ENCODE measurements around the gene CPT2. TPM values are rescaled to one million over a fixed set of nuclear protein-coding genes. Genes with fewer than 3 reads are reported as not detected.

The CPT2 gene
- total RNA-seq, 1 experiment from 2014 or later: 14.4 TPM

DNA sequence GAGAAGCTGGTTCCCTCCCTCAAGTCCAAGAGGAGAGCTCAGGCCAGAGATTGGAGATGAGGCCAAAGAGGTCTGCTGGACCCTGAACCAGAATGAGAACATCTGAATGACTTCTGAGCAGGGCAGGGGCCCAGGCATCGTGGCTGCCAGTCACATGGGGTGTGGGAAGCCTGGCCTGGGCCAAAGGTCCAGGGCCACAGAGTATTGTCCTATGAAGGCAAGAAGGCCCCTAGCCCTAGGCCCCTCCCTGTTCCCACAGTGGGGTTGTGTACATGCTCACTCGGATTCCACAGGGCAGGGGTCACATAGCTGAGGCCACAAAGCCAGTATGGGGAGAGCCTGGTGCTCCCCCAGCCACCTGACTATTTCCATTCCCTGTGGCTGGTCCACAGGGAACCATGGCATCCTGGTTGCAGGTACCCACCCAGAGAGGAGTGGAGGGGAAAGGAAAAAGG is 35.7 kb upstream of the CPT2 start:
- H3K4me1 ChIP-seq: peaks cover 7% of the 10 kb centered on the region; the same call in 1 of the 2 replicates
- POLR2A ChIA-PET: no interaction called here
- Mint-ChIP-seq H3K4me1 (ENCODE audit: low read depth, unreplicated experiment) (no peaks in the 10 kb centered on the region), H3K27ac (ENCODE audit: unreplicated experiment) (no peak overlapping the region), H3K27me3 (ENCODE audit: insufficient read depth, unreplicated experiment) (no peaks in the 10 kb centered on the region), H3K9me3 (ENCODE audit: unreplicated experiment) (no peaks in the 10 kb centered on the region), H3K4me3 (ENCODE audit: unreplicated experiment) (no peak overlapping the region), H3K36me3 (ENCODE audit: insufficient read depth, unreplicated experiment) (no peaks in the 10 kb centered on the region)
- CTCF ChIA-PET: no interaction called here
- intact Hi-C loops (cut with micrococcal nuclease; ENCODE audit: unreplicated experiment): no loop called here
- peak in 1 of 2 experiments; percentile 58 for DNase-seq
- H3K4me3 ChIP-seq (ENCODE audit: low read depth, low read length): no peak overlapping the region
- BruUV-seq (replicated peaks): no TSS peak
- H3K9me3 ChIP-seq: no peaks in the 10 kb centered on the region
- H3K27me3 ChIP-seq (replicated peaks; ENCODE audit: control insufficient read depth, insufficient read depth, low read length): no peaks in the 10 kb centered on the region
- H3K36me3 ChIP-seq (ENCODE audit: control insufficient read depth, insufficient read depth, low read length): no peaks in the 10 kb centered on the region
- TF ChIP-seq, protein P1, sequence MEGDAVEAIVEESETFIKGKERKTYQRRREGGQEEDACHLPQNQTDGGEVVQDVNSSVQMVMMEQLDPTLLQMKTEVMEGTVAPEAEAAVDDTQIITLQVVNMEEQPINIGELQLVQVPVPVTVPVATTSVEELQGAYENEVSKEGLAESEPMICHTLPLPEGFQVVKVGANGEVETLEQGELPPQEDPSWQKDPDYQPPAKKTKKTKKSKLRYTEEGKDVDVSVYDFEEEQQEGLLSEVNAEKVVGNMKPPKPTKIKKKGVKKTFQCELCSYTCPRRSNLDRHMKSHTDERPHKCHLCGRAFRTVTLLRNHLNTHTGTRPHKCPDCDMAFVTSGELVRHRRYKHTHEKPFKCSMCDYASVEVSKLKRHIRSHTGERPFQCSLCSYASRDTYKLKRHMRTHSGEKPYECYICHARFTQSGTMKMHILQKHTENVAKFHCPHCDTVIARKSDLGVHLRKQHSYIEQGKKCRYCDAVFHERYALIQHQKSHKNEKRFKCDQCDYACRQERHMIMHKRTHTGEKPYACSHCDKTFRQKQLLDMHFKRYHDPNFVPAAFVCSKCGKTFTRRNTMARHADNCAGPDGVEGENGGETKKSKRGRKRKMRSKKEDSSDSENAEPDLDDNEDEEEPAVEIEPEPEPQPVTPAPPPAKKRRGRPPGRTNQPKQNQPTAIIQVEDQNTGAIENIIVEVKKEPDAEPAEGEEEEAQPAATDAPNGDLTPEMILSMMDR (IDR thresholded peaks at IDR 0.05; ENCODE audit: insufficient read depth in 1 of 2, low read depth in 1 of 2, low read length in 1 of 2, severe bottlenecking in 1 of 2, unreplicated experiment in 1 of 2): no peak

DNA sequence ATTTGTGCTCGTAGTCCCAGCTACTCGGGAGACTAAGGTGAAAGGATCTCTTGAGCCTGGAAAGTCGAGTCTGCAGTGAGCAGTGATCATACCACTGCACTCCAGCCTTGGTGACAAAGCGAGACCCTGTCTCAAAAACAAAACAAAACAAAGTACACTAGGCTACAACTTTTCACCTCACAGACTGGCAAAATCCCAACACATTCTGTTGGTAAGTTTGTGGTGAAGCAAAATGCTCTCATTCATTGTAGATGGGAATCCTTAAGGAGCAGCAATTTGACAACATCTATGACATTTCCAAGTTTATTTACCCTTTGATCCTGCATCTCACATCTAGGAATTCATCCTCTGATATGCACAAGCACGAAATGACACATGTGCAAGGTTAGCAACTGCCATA is 34.0 kb upstream of the CPT2 start:
- Mint-ChIP-seq H3K36me3 (ENCODE audit: insufficient read depth, unreplicated experiment) (no peaks in the 10 kb centered on the region), H3K27ac (ENCODE audit: unreplicated experiment) (no peak overlapping the region), H3K9me3 (ENCODE audit: unreplicated experiment) (no peaks in the 10 kb centered on the region), H3K4me1 (ENCODE audit: low read depth, unreplicated experiment) (no peaks in the 10 kb centered on the region), H3K27me3 (ENCODE audit: insufficient read depth, unreplicated experiment) (no peaks in the 10 kb centered on the region), H3K4me3 (ENCODE audit: unreplicated experiment) (no peak overlapping the region)
- TF ChIP-seq, protein P1 (IDR thresholded peaks at IDR 0.05; ENCODE audit: insufficient read depth in 1 of 2, low read depth in 1 of 2, low read length in 1 of 2, severe bottlenecking in 1 of 2, unreplicated experiment in 1 of 2): no peak
- no peak for DNase-seq
- no peaks in the 10 kb centered on the region for H3K36me3 ChIP-seq (ENCODE audit: control insufficient read depth, insufficient read depth, low read length)
- H3K4me3 ChIP-seq (ENCODE audit: low read depth, low read length): no peak overlapping the region
- intact Hi-C loops (cut with micrococcal nuclease; ENCODE audit: unreplicated experiment): no loop called here
- POLR2A ChIA-PET: no interaction called here
- CTCF ChIA-PET: no interaction called here
- BruUV-seq (replicated peaks): no TSS peak
- H3K27me3 ChIP-seq (replicated peaks; ENCODE audit: control insufficient read depth, insufficient read depth, low read length): no peaks in the 10 kb centered on the region
- H3K9me3 ChIP-seq: no peaks in the 10 kb centered on the region
- peaks cover 7% of the 10 kb centered on the region; the same call in 1 of the 2 replicates for H3K4me1 ChIP-seq

DNA sequence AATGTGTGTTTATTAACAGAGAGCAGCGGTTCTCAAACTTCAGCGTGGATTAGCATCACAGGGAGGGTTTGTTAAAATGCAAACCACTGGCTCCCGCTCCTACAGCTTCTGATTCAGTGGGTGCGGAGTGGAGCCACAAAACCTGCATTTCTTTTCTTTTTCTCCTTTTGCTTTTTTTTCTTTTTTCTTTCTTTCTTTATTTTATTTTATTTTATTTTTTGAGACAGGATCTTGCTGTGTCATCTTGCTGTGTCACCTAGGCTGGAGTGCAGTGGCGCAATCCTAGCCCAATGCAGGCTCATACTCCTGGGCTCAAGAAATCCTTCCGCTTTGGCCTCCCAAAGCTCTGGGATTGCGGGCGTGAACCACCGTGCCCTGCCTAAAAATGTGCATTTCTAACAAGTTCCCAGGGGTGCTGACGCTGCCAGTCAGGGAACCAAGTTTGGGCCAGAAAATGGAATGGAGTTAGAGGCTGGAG is 33.3 kb upstream of the CPT2 start:
- no peak overlapping the region for H3K4me3 Mint-ChIP-seq (ENCODE audit: unreplicated experiment)
- H3K27me3 Mint-ChIP-seq (ENCODE audit: insufficient read depth, unreplicated experiment): no peaks in the 10 kb centered on the region
- POLR2A ChIA-PET: no interaction called here
- no TSS peak for BruUV-seq (replicated peaks)
- no peaks in the 10 kb centered on the region for H3K36me3 Mint-ChIP-seq (ENCODE audit: insufficient read depth, unreplicated experiment)
- CTCF ChIA-PET: interaction anchor here (0.6 kb wide), 1 partner anchor 80 kb away, joined by 4 read pairs; no protein-coding TSS in a partner anchor
- TF ChIP-seq, protein P1 (IDR thresholded peaks at IDR 0.05; ENCODE audit: insufficient read depth in 1 of 2, low read depth in 1 of 2, low read length in 1 of 2, severe bottlenecking in 1 of 2, unreplicated experiment in 1 of 2): no peak
- H3K4me1 Mint-ChIP-seq (ENCODE audit: low read depth, unreplicated experiment): no peaks in the 10 kb centered on the region
- Histone ChIP-seq H3K9me3 (no peaks in the 10 kb centered on the region), H3K27me3 (replicated peaks; ENCODE audit: control insufficient read depth, insufficient read depth, low read length) (no peaks in the 10 kb centered on the region), H3K4me3 (ENCODE audit: low read depth, low read length) (no peak overlapping the region), H3K36me3 (ENCODE audit: control insufficient read depth, insufficient read depth, low read length) (no peaks in the 10 kb centered on the region), H3K4me1 (peaks cover 7% of the 10 kb centered on the region; the same call in 1 of the 2 replicates)
- DNase-seq: no peak
- intact Hi-C loops (cut with micrococcal nuclease; ENCODE audit: unreplicated experiment): no loop called here
- no peak overlapping the region for H3K27ac Mint-ChIP-seq (ENCODE audit: unreplicated experiment)
- H3K9me3 Mint-ChIP-seq (ENCODE audit: unreplicated experiment): no peaks in the 10 kb centered on the region
